ENCODE results near the gene SLC9A6.

DNA sequence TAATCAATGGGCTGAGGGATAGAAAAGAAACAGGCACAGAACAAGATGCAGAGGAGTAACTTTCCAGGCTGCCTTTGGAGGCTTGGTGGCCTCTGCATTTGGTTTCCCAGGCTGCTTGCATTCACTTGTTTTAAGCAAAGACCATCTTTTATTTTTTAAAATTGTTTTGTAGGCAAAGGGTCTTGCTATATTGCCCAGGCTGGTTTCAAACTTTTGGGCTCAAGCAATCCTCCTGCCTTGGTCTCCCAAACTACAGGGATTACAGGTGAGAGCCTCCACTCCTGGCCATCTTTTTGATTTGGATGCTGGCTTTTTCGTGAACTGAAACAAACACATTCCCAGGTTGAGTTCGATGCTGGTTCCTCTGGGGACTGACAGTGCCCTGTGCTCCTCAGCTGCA is 74.1 kb downstream of the SLC9A6 start:
- TF ChIP-seq, protein P1, sequence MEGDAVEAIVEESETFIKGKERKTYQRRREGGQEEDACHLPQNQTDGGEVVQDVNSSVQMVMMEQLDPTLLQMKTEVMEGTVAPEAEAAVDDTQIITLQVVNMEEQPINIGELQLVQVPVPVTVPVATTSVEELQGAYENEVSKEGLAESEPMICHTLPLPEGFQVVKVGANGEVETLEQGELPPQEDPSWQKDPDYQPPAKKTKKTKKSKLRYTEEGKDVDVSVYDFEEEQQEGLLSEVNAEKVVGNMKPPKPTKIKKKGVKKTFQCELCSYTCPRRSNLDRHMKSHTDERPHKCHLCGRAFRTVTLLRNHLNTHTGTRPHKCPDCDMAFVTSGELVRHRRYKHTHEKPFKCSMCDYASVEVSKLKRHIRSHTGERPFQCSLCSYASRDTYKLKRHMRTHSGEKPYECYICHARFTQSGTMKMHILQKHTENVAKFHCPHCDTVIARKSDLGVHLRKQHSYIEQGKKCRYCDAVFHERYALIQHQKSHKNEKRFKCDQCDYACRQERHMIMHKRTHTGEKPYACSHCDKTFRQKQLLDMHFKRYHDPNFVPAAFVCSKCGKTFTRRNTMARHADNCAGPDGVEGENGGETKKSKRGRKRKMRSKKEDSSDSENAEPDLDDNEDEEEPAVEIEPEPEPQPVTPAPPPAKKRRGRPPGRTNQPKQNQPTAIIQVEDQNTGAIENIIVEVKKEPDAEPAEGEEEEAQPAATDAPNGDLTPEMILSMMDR (IDR thresholded peaks at IDR 0.05) = no peak
- TF ChIP-seq POLR2A (IDR thresholded peaks at IDR 0.05) = no peak

All from transverse colon (tissue), 3 donors.